HG02623 (cell line): ENCODE measurements around the gene RPL3.

Experiments
- ATAC-seq: cut with Tn5 transposase; IDR thresholded peaks from one replicate; pipeline ENCODE4 v1.9.1; 2021; ENCODE audit warnings: moderate library complexity; ENCODE audit not compliant: unreplicated experiment

Gene RPL3

DNA sequence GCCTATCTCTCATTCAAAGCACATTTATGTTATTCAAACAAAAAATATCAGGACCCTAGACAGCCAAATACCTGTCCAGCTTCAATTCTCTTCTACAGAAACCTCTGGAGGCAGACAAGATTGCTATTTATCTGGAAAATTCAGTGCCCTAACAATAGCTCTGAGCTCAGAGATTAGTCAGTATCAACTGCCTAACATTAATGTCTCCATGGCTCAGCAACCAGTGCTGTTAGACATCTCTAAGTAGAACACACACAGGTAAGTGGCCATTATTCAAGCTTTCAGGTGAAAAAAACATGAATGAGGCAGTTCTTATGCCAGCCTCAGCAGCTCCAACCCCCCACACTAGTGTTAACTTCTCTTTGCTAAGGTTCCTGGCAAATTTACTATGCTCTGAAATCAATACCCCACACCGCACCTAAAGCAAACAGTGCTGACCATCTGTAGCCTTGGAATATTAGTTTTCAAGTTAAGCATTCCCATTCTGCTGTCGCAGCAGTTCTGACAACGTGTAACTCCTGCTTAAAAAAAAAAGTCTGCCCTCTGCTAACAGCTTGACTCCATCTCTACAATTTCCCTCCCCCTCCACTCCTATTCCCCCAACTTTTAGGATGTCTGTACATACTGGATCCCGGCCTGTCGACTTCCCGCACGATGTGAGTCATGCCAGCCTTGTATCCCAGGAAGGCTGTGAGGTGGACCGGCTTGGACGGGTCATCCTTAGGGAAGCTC lies 1.5 kb downstream of the RPL3 start:
- no peak for ATAC-seq

DNA sequence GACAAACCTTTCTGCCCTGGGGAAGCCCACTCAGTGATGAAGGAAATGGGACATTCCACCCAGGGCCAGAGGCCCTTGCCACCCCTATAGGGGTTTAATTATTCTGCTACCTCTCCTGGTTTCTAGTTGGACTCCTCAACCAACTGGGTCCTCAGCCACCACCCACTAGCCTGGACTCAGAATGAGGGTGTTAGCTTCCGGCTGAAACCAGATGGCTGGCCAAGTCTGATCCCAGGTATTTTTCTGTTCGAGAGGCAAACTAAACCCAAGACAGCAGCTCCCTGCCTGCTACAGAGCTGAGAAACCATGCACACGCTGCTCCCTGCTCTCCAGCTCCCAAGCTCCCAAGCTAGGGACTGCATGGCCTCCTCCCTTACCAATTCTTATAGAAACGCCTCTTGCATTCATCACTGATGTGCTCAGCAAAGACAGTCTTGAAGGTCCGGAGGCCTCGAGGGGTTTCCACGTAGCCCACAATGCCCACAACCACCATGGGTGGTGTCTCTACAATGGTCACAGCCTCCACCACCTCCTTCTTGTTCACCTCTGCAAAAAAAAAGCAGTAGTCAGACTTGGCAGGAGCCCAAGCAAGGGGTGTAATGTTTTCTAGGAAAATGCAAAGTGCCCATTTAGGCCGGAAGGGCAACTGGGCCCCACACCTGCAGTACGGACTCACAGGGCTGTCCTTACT lies 2.2 kb downstream of the RPL3 start:
- no peak for ATAC-seq

GRCh38 chr22:39316440-39317083 lies 2.9 kb downstream of the RPL3 start:
- ATAC-seq, result no peak

DNA sequence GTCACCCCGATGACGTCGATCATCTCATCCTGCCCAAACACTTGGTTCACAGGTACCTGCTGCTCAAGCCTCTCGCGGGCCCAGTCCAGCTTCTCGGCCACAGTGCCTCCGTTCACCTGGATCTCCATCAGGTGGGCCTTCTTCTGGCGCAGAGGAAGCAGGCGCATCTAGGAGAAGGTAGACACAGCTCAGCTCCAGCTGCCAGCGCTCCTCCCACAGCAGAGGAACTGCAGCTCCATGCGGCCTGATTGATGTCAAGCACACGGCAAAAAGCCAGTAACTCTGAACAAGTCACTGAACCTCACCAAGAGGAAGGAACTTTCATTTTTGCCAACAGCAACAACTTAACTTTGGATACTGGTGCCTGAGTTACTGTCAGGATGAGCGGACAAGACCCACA lies 4.0 kb downstream of the RPL3 start:
- ATAC-seq, result no peak

GRCh38 chr22:39314251-39314971 lies 5.0 kb downstream of the RPL3 start:
- ATAC-seq, result no peak

- no peak for ATAC-seq
These were observed 6.0 kb downstream of the RPL3 start for GRCh38 chr22:39313258-39314001.

DNA sequence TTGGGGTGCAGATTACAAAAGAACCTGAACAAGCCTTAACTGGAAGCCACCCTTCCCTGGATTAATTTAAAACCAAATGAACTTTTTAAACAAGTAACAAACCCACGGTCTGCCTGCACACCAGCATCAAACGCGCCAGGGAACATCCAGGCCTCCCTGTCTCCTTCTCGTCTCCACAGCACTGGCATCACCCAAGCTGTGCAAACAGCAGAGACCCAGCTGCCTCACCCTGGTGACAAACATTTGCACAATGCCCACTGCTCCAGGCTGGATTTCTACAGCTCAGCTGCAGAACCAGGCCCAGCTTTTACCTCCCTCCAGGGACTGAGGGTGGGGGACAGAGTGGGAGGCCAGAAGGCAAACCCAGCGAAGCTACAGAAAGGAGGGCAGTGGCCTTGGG lies 7.0 kb downstream of the RPL3 start:
- no peak for ATAC-seq

DNA sequence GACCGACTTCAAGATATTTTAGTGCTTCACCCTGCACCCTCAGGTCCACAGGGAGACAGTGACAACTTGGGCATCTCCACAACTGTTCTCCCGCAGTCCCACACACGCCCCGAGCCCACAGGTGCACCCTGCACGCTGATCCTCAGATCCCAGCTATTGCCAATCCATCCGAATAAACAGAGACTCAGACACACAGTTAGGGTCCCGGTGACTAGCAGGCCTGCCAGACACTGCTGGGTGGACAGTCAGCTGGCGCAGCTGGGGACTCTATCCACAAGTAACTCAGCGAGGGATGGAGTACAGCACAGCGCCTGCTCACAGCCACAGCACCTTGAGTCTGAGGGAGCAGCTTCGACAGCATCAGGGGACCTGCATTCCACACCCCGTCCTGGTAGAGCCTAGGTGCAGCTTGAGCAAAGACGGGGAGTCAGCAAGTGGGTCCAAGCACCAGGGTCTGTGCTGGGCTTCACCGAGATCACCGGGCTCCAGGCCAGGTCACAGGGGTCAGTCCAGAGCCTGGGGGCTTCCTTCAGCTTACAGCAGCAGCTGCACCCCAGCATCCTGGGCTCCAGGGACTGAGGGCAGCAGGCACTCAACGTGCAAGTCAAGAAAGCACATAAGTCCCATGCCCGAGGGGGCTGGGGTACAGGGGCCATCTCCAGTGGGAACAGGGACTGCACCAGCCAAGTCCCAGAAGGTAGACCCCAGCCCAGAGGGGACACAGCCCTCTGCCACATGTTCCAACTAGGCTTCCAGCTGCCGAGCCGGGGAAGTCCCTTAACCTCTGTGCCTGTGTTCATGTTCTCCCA lies 7.6 kb downstream of the RPL3 start:
- no peak for ATAC-seq

GRCh38 chr22:39309881-39310714 lies 9.3 kb downstream of the RPL3 start:
- no peak for ATAC-seq

GRCh38 chr22:39309364-39309861 lies 10.0 kb downstream of the RPL3 start:
- ATAC-seq, result no peak

DNA sequence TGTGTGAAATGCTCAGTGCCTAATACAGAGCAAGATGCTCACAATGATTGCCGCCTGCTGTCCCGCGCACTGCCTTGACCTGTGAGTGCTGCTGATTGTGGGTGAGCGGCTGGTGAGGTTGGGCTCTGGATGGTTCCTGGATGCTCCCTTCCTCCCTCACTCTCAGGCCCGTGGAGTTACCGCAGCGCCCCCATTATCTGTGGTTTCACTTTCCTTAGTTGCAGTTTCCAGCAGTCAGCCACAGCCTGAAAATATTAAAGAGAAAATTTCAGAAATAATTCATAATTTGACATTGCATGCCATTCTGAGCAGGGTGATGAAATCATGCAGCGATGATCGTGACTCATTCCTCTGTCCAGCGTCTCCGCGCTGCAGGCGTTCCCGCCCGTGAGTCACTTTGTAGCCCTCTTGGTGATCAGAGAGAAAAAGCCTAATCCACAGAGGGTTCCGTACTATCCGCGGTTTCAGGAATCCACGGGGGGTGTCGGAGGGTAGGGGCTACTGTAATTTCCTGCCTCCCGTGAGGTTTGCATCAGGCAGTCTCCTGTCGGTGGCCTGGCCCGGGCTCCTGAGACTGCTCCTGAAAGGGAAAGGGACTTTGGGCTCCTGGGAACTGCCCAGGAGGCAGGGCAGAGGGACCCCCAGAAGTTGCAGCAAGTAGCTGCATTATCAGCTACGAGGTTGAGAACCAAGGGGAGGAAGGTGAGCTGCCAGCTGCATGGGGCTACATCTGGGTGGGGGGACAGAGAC lies 10.6 kb downstream of the RPL3 start:
- ATAC-seq, result no peak

DNA sequence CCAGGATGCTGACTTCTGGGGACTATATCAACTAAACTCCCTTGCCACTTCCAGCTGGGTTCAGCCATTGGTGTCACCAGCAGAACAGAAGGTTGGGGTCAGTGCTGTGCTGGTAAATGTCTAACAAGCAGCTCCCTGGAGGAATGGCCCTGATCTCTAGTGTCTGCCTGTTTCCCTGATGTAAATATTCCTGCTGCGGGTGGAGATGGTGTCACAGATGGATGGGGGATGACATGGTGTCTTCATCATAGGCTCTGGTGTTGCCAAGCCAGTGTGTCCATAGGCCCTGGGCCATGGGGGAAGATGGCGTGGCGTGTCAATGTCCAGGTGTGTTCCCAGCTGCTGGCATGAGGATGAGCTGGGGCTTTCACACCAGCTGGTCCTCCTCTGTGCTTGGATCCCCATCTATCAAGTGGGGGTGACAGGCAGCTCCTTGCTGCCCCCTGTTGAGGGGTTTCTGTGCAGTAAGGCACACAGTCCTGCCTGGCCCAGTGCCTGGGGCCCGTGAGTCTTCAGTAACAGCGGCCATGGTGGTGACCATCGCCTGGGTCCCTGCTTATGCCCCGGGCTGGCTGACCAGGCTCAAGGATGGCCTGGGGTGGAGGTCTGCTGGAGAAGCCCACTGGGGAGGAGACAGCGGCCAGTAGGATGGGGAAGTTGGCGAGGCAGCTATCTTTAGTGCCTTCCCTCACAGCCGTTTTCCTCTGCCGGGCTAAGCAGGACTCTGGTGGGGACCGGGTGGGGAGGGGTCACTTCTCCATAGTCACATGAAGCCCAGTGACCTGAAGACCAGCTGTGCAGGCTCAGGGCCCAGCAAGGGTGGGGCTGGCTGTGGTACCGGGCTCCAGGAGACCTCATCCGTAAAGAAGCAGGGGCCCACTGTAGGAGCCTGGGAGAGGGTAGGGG lies 12.7 kb downstream of the RPL3 start:
- no peak for ATAC-seq

DNA sequence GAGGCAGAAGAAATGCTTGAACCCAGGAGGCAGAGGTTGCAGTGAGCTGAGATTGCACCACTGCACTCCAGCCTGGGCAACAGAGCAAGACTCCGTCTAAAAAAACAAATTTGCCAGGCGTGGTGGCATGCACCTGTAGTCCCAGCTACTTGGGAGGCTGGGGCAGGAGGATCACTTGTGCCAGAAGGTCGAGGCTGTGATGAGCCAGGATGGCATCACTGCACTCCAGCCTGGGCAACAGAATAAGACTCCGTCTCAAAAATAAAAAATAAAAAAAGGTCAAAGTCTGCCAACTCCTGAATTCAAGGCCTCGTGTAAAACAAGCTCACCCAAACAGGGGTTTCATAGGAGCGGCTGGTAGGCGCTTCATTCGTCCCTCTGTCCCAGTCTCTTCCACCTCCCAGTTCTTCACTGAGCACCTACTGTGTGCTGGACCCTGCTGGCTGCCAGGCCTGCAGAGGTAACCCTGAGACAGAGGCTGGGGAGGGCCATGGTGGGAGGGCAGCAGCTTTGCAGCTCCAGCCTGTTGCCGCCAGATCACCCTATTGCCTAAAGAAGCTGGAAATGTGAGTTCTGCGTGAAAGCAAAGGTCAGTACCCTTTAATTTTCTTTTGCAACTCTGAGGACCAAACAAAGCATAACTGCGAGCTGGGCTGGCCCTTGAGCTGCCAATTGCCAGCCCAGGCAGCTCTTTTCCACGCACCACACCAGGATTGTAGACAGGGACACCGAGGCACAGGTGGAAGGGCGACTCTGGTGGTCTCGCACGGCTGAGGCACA lies 15.3 kb downstream of the RPL3 start:
- no peak for ATAC-seq

DNA sequence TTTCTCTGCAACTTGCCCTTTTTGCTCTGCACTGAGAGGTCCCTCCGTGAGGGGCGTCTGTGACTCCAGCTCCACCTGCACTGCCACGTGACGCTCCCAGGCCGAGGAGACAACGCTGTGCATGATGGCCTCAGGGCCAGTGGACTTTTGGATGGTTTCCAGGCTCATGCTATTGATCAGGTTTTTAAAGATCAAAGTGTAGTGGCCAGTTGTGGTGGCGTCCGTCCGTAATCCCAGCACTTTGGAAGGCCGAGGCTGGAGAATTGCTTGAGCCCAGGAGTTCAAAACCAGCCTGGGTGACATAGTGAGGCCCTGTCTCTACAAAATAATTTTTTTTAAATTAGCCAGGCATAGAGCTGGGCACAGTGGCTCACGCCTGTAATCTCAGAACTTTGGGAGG lies 16.1 kb downstream of the RPL3 start:
- no peak for ATAC-seq

GRCh38 chr22:39302431-39302960 lies 16.9 kb downstream of the RPL3 start:
- no peak for ATAC-seq

DNA sequence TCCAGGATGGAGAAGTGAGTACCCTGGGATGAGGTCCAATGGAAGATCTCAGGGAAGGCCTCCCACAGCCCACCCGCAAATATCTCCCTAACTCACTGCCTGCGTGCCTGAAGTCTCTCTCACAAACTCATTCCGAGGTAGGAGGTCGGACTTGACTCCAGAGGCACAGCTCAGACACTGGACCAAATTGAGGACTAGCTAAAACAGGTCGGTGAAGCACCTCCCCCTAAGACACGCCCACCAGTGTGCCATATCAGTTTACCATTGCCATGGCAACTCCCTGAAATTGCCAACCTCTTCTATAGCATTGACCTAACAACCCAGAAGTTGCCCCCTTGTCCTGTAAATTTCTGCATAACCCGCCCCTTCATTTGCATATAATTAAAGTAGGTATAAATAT lies 17.5 kb downstream of the RPL3 start:
- no peak for ATAC-seq
